ENCODE data around the gene FAHD1.

Gene FAHD1

DNA sequence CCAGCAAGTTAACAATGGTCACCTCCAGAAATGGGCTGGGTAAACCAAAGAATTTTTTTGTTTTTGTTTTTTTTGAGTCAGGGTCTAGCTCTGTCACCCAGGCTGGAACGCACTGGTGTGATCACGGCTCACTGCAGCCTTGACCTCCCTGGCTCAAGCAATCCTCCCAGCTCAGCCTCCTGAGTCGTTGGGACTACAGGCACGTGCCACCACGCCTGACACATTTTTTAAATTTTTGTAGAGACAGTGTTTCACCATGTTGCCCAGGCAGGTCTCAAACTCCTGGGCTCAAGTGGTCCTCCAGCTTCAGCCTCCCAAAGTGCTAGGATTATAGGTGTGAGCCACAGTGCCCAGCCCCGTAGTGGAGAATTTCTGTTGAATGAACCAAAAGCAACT is 46.3 kb upstream of the FAHD1 start:
- no peak for DNase-seq (ENCODE audit: low read depth, low spot score)
- TF ChIP-seq, protein P1, sequence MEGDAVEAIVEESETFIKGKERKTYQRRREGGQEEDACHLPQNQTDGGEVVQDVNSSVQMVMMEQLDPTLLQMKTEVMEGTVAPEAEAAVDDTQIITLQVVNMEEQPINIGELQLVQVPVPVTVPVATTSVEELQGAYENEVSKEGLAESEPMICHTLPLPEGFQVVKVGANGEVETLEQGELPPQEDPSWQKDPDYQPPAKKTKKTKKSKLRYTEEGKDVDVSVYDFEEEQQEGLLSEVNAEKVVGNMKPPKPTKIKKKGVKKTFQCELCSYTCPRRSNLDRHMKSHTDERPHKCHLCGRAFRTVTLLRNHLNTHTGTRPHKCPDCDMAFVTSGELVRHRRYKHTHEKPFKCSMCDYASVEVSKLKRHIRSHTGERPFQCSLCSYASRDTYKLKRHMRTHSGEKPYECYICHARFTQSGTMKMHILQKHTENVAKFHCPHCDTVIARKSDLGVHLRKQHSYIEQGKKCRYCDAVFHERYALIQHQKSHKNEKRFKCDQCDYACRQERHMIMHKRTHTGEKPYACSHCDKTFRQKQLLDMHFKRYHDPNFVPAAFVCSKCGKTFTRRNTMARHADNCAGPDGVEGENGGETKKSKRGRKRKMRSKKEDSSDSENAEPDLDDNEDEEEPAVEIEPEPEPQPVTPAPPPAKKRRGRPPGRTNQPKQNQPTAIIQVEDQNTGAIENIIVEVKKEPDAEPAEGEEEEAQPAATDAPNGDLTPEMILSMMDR (IDR thresholded peaks at IDR 0.05; ENCODE audit: low read depth, low read length): no peak
- no peak overlapping the region for H3K4me3 ChIP-seq (ENCODE audit: low read depth, low read length)
- in situ Hi-C loops (cut with HindIII; ENCODE audit: low sequenced_read_pairs): no loop called here

DNA sequence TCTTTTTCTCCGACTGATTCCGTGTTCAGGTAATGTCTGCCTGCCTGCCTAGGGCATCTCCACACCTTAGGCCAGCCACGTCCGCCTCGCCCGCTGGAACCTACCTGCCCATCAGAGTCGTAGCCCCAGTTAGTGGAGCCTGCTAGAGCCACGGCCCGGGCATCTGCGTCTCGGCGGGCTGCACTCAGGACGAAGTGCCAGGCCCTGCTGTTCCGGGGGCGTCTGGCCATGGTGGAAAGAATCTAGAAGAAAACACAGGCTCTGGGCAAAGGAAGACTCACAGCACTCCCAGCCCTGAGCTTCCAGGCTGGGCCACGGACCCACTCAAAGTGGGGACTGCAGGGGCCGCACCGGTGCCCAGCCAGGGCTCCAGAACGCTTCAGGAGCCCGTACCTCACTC is 45.8 kb upstream of the FAHD1 start:
- TF ChIP-seq, protein P1 (IDR thresholded peaks at IDR 0.05; ENCODE audit: low read depth, low read length): no peak
- peak overlapping the region; percentile 71 for H3K4me3 ChIP-seq (ENCODE audit: low read depth, low read length)
- in situ Hi-C loops (cut with HindIII; ENCODE audit: low sequenced_read_pairs): no loop called here
- no peak for DNase-seq (ENCODE audit: low read depth, low spot score)

DNA sequence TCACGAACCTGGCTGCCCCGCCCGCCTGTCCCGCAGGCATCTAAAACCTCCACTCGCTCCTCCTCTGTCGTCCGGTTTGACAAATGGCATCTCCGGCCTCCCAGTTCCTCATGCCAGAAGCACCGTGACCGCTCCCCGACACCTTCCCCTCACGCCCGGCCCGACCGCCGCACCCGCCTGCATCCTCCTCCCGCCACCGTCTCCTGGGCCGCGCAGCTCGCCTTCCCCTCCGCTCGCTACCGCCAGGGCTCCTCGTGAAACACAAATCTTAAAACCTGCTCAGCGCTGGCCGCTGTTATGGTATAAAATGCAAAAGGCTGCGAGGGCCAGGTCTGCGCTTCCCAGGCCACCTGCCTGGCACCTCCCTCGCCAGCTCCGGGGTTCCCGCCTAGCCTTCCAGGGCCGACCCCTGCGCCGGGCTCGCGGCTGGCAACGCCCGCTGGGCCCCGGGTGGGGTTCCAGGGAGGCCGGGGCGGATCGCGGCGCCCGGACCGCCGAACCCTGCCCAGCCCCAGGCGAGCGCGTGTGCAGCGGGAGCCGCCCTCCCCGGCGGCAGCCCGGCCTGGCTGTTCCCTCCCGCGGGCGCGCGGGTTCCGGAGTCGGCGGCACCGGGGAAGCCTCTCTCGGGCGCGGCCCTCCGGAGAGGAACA is 45.1 kb upstream of the FAHD1 start:
- peak overlapping the region; percentile 71 for H3K4me3 ChIP-seq (ENCODE audit: low read depth, low read length)
- in situ Hi-C loops (cut with HindIII; ENCODE audit: low sequenced_read_pairs): no loop called here
- no peak for DNase-seq (ENCODE audit: low read depth, low spot score)
- TF ChIP-seq, protein P1 (IDR thresholded peaks at IDR 0.05; ENCODE audit: low read depth, low read length): no peak

DNA sequence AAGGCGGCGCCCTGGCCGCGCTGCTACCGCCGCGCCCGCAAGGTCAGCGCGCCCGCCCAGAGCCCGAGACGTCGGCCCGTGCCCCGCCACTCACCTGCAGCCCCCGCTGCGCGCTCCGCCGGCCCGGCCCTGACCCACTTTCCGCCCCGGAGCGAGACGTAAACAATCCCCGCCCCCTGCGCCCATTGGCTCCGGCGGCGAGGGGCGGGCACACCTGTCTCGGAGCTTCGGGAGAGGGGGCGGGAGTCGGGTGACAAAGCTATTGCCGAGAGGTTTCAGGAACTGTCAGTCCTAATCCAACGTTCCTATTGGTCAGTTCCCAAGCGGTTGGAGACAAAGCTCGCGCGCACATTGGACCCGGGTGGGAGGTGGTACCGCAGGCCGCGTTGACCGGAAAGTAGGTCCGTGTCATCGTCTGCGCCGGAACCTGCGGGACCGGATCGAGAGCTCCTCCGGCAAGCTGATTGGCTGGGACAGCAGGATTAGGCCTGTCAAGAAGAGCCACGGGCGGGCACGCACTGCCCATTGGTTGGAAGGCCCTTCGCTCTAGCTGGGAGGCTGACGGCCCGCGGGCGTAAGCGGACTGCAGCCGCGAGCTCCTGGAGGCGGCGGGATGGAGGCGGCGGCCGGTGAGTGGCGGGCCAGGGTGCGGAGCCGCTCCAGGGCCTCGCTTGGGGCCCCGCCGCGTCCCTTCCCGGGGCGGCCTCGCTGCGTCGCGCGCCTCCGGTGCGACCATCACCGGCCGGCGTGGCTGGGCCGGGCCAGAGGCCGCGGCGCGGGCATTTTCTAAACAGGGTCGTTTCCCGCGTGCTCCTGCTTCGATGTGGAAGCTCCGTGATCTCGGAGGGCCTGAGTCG is 44.4 kb upstream of the FAHD1 start, which contains the start of the genes NUBP2 and SPSB3:
NUBP2 (plus strand) TSS at position 553 of the 857 bp plus-strand sequence; CDS start at position 614, 61 bp downstream.
SPSB3 (minus strand) TSS at position 164 of the 857 bp plus-strand sequence. CDS start 1,088 bp downstream, outside the sequence.
- peak within 1 kb of the TSS; percentile 89 for H3K4me3 ChIP-seq (ENCODE audit: low read depth, low read length)
- peak; percentile 100 for DNase-seq (ENCODE audit: low read depth, low spot score)
- TF ChIP-seq, protein P1 (IDR thresholded peaks at IDR 0.05; ENCODE audit: low read depth, low read length): no peak
- in situ Hi-C loops (cut with HindIII; ENCODE audit: low sequenced_read_pairs): no loop called here

DNA sequence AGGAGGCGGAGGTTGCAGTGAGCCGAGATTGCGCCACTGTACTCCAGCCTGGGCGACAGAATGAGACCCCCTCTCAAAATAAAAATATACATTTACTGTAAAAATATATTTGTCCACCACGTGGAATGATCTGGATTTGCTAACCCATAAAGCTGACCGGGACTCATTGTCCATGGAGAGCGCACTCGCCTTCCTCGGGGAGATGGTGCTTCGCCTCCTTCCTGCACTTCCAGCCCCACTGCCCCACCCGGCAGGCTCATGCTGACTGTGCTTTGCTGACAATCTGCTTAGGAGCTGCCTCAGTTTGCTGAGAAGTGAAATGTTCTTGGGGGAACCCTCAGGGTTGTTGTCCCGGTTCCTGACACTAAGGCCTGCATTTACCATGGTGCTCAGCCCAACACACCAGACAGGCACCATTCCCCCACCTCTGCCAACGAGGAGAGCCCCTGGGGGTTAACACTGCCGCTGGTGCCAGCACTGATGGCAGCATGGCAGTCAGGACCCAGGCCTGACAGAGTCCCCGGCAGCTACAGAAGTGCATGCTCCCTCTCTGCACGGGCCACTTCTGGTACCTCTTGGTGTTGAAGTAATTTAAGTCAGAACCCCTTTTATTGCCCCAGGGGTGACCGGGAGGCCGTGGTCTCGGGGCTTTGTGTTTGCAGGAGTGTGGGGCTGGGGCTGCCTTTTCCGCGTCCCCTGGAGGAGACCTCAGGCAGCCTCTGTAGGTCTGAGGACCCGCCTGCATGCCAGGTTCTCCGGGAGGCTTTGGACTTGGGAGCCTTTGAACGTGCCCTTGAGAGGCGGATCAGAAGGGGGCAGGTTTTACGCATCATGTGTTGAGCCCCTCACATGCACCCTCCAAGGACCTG is 41.8 kb upstream of the FAHD1 start:
- no peak overlapping the region for H3K4me3 ChIP-seq (ENCODE audit: low read depth, low read length)
- DNase-seq (ENCODE audit: low read depth, low spot score): no peak
- in situ Hi-C loops (cut with HindIII; ENCODE audit: low sequenced_read_pairs): no loop called here
- TF ChIP-seq, protein P1 (IDR thresholded peaks at IDR 0.05; ENCODE audit: low read depth, low read length): no peak

DNA sequence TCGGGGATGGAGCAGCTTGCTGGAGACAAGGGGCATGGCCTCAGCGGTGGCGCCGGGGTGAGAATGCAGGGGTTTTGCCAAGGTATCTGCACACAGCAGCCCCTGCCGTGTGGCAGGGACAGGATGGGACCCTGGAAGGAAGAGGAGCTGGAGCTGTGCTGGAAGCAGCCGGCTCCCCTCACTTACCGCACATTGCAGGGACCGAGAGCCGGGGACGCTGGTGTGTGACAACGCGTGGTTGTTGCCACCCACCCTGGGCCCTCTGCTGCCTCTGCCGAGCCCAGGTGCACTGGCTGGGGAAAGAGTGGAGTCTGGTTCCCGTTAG is 41.2 kb upstream of the FAHD1 start:
- TF ChIP-seq, protein P1 (IDR thresholded peaks at IDR 0.05; ENCODE audit: low read depth, low read length): no peak
- H3K4me3 ChIP-seq (ENCODE audit: low read depth, low read length): no peak overlapping the region
- in situ Hi-C loops (cut with HindIII; ENCODE audit: low sequenced_read_pairs): no loop called here
- DNase-seq (ENCODE audit: low read depth, low spot score): no peak
